GOT3 (cell line): ENCODE data around the gene CST9.

Experiments used
- DNase-seq: peaks from one replicate; lab custom pipeline; 2025; ENCODE audit warnings: mixed read lengths; lab: John Stamatoyannopoulos, UW

Gene CST9, protein sequence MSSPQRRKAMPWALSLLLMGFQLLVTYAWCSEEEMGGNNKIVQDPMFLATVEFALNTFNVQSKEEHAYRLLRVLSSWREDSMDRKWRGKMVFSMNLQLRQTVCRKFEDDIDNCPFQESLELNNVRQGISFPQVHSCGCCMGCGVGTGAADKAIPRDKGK

DNA sequence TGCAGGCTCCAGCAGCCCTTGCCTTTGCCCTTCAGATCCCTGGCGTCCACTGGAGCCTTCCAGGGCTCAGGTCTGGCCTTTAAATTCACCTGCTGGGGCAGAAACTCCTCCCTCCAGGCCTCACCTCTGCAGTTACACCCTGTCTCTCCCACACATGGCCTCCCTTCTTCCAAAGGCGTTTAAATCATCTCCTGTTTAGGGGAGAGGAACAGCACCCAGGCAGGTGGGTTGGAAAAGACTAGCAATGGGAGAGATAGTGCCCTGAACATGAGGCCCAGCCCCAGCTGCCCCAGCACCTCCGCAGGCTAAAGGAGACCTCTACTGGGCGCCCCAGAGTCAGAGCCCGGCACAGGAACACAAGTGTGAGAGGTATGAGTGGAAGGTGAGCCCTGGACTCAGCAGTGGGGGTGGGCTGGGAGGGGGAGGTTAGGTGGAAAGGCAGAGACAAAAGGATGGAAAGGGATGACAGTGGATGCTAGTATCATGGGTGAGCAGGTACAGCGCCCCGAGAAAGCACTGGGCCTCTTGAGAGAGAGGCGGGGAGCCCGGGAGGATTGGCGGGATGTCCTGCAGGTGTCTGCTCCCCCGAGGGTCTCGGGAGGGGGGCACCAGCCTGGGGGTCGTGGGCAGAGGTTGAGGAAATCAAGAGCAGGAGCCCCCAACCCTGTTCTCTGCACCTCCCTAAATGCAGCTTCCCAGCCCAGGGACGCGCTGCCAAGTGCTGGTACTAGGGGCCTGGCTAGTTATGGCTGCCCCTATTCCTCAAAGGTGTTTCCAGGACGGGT is at the start of gene CST9:
TSS of gene CST9 (minus strand) at position 51 of the 785 bp plus-strand sequence. CDS start 53 bp downstream, outside the sequence.
- no peak for DNase-seq

DNA sequence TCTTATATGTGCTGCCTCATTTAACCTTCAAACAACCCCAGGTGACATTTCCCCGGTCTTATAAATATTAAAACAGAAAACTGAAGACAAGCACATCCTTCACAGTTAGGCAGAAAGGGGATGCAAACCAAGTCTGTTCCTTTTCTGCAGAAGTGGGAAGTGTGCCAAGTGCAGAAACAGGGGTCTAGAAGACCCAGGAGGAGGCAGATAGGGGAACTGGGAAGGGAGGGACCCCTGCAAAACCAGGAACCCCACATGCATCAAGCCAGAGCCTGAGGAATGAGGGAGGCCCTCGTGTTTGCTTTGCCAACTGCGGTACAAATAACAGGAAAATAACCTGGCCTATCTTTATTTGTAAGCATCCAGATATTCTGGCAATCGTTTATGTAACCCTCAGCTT is 49.0 kb upstream of the CST9 start:
- no peak for DNase-seq

DNA sequence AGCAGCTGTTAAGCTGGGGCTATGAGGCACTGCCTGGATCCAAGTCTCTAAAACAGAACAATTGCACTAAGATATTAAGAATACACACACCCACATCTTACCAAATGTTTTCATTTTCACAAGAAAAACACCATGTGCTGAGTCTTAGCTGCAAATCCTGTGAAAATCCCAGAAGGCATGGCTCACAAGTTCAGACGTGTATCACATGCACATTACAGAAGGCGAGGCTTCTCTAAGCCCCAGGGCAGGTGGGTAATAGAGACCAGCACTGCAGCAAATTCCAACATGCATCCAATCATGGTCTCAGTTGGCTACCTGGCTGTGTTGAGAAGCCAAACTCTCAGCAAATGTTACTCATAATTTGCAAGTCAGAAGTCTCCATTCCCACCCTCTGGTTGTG is 48.3 kb upstream of the CST9 start:
- DNase-seq = no peak

DNA sequence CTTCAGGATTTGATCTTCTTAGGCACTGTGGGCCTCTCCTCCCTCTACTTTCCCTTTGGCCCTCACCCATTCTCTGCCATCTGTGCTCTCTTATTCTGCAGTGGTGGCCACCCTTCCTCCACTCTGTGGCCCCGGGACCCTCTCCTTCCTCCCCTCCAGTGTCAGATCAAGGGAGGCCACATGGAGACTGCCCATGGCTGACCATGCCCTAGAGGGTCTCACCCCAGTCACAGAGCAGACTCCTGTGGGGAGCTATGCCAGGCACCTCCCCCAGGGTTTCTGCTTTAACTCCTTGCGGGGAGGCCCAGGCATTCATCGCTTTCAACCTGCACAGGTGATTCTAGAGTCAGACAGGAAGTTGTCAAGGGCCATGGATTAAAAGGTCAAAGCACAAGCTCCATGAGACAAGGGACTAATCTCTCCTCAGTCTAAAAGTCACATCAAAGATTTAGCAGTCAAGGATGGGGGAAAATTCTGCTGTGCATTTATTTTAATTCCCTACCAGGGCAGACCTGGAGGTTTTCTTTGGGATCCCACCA is 47.8 kb upstream of the CST9 start:
- DNase-seq = no peak

DNA sequence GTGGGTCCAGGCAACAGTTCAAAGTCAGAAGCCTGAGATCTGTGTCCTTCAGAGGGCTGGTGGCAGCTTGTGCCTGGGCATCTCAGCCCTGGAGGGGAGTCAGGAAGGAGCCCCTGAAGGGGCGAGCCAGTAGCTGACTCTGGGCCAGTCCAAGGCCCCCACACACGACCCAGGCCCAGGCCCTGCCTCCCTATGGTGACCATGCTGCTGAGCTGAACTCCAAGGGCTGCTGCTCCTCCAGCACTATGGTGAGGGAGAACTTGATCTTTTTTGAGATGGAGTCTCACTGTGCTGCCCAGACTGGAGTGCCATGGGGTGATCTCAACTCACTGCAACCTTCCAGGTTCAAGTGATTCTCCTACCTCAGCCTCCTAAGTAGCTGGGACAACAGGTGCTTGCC is 47.2 kb upstream of the CST9 start:
- DNase-seq = no peak

DNA sequence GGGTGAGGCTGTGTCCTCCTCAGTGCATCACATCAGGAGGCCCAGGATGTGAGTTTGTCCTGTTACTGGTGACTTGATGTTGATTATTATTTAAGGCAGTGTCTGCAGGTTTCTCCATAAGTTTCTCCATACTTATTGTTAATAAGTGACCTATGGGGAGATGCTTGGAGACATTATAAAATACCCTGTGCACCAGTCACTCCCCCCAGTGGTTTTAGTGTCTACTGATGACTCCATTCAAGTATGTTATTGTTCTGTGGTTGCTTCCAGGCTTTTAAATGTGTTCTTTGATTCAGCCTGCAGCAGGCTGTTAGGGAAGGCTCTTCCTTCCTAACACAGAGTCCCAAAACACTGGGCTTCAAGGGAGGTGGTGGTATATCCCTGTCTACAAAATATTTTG is 46.7 kb upstream of the CST9 start:
- no peak for DNase-seq

DNA sequence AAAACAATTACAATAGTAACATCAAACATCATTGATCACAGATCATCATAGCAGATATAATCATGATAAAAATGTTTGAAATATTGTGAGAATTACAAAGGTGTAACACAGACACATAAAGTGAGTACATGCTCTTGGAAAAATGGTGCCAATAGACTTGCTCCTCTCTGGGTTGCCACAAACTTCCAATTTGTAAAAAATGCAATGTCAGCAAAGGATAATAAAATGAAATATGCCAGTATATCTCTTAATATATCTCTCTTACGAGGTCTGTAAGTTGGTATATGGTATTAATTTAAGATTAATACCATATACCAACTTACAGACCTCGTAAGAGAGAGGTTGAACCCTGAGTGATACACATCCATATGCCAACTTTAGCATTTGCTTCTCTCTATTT is 45.4 kb upstream of the CST9 start:
- no peak for DNase-seq

DNA sequence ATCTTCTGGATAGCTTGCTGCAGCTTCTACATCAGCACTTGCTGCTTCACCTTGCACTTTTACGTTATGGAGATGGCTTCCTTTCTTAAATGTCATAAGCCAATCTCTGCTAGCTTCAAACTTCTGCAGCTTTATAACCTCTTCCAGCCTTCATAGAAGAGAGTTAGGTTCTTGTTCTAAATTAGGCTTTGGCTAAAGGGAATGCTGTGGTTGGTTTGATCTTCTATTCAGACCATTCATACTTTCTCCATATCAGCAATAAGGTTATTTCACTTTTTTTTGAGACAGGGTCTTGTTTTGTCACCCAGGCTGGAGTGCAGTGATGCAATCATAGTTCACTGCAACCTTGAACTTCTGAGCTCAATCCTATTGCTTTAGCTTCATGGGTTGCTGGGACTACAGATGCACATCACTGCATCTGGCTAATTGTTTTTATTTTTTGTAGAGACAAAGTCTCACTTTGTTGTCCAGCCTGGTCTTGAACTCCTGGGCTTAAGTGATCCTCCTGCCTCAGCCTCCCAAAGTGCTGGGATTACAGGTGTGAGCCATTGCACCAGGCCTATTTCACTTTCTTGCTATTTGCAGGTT is 44.2 kb upstream of the CST9 start:
- no peak for DNase-seq

DNA sequence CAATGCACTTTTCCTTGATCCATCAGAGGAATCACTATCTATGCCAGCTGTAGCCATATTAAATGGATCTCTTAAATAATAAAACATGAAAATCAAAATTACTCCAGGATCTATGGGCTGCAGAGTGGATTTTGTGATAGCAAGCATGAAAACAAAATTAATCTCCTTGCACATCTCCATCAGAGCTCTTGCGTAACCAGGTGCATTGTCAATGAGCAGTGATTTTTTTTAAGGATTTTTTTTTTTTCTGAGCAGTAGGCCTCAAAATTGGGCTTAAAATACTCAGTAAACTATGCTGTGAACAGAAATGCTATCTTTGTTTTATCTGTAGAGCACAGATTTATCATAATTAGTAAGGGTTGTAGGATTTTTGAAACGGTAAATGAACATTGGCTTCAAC is 43.5 kb upstream of the CST9 start:
- DNase-seq = no peak

DNA sequence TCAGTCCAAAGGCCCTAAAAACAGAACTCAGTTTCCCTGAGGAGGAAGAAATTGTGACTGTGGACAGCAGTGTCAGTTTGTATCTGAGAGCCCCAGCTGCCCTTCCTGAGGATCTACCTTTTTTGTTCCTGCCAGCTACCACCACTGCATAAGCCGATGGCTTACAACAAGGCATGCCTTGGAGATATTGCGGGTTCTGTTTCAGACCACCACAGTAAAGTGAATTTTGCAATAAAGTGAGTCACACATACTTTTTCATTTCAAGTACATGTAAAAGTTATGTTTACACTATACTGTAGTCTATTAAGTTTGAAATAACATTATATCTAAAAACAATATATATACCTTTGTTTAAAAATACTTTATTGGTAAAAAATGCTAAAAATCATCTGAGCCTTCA is 41.6 kb upstream of the CST9 start:
- no peak for DNase-seq

DNA sequence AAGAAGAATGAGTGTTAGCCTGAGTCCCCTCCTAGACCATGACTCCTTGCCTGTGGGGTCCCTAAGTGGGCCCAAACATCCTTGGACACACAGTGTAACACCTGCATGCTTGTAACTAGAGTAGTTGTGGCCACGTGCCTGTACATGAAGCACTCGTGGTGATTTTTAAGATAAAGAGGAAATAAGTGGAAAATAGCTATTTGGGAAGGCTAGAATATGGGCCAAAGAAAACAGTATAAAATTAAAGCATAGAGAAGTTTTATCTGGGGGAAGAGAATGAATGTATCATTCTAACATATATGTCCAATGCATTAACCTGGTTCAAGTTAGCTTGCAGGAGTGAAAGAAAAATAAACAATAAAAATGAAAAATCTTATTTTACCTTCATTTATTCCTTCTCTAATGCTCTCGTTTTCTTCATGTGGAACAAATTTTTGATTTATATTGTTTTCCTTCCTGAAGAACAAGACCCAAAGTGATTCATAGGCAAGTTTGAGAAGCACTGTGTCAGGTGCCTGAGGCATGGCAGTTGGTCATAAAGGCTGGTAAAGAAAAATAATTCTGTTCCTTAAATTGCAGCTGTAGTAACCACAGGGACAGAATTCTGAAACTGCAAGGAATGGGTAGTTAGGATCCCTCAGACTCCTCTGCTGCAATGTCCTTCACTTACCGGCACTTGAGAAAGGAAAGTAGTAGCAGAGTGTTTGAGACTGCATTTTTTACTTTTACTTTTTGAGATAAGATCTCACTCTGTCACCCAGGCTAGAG is 40.6 kb upstream of the CST9 start:
- no peak for DNase-seq

DNA sequence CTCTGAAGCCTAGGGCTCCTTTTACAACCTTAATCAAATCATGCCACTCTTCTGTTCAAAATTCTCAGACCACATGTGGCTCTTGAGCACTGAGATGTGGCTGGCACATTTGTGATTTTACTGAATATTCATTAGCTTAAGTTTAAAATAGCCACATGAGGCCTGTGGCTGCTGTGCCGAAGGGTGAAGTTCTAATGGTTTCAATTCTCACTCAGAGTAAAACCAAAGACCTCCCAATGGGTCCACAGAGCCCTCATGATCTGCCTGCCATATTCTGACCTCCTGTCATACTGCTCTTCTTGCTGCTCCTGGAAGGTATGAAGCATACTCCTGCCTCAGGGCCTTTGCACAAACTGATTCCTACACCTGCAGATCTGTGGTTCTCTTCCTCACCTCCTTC is 39.9 kb upstream of the CST9 start:
- DNase-seq = no peak

DNA sequence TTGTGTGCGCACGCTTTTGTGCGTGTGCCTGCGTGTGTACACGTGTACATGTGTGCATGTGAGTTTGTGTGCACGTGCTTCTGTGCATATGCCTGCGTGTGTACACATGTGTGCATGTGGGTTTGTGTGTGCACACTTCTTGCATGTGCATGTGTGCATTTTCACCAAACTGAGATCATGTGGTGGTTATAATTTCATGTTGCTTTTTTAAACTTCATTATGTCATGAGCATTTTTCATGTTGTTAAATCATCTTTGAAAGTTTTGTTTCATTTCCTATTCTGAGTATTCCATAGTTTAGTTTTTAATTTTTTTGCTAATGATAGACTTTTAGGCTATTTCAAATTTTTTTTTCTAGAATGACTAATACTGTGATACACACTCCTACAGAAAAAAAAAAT is 38.4 kb upstream of the CST9 start:
- no peak for DNase-seq

DNA sequence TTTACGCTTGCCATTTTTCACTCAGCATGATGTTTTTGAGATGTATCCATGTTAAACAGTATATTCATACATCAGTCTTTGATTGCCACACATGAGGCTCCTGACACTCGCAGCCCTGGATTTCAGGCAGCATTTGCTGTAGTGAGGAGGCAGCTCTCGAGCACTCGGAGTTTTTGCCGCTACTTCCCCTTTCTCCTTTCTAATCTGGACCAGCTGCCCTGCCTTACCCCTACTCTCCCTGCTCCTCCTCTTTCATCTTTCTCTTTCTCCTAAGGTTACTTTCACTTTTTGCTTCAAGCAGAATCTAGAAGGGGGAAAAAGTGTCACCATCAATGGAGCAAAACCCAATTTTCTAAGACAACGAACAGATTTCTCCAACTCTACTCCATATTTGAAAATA is 37.9 kb upstream of the CST9 start:
- DNase-seq = no peak

DNA sequence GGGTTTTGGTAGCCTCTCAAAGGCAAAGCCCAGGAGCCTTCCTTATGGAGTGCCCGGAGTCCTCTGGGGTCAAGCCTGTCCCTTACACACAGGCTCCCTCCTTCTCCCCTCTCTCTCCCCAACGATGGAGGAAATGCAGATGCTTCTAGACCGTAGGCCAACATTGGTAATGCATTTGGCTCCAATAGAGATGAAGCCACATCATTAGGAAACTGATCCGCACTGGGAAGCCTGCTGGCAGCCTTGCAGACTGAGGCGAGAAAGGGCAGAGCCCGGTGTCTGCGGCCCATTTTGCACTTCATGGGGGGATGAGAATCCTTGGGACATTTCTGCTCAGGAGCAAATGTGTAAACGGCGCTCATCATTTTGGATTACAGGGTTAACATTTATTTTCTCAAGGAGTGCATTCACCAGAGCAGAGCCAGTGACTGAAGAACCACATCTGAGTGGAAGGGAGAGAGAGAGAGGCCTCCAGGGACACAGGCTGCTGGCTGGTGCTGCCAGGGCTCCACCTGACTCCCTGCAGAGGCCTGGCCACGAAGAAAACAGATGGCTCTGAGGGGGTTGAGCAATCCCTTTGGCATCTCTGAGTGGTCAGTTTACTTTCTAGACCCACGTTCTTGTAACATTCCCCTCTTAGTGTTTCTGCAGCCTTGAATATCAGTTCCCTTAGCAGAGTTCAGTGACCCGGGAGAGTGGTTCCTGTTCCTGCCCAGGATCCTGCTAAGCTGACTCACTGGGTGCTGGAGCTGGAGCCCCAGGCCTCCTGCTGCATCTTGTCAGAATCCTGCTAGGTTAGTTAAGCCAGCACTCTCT is 36.4 kb upstream of the CST9 start:
- no peak for DNase-seq

DNA sequence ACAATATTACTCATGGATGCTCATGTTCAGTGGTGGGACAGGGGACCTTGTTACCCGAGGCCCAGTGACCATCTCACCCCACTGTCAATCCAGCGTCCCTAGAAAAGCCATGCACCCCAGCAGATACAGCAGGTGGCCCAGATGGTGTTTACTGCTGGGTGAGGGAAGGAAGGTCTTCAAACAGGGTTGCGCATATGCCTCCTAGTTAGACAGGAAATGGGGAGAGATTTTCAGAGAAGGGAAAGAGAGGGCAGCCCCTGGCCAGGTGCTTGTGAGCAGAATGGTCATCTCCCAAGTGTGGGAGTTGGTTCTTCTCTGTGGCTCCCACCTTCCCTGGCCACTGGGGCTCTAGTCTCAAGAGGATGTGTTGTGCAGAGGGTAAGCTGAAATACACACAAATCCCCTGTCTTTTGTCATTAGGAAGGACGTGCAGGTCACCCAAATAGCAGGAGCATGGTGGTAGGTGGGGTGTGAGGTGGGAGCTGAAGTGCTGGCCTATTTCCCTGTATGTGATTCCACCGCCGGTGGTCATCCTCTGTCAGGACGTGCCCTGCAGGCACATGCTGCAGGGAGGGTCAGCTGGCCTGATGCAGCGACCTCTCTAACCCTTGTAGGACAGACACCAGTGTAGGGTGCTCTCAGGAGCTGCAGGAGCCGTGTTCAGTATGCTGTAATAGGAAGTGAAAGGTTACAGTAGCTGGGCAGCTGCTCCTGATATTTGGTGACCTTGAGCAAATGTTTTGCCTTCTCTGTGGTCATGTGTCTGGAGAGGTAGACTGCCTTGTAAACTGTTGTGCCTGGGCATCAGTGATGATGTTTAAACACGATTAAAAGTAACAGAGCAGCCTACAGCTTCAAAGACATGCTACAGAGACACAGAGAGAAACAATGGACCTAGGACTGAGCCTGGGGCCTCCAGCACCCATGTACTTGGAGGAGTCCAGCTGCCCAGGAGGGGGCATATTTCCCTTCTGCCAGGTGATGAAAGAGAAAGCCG is 35.3 kb upstream of the CST9 start:
- no peak for DNase-seq

DNA sequence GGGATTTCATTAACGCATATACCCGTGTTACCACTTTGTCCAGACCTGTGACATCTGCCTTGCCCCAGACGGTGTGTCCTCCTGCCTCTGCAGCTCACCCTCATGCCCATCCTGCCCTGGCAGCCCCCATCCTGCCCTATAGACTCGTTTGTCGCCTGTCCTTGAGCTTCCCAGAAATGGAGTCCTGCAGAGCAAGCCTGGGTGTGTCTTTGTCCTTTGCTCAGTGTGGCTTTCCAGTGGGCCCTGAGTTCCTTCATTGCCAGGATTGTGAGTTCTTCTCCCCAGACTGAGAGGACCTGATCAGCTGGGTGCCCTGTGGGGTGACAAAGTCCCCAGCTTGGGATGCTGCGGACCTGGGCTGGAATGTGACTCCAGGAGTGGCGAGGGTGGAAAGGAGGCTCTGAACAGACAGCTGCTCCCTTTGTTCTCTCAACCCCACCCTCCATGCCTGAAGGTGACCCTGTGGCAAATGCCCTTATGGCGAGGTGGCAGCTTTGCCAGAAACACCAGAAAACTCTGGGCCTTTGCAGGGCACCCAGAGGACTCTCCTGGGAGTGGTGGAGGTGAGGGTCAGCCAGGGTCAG is 34.4 kb upstream of the CST9 start:
- DNase-seq = no peak

DNA sequence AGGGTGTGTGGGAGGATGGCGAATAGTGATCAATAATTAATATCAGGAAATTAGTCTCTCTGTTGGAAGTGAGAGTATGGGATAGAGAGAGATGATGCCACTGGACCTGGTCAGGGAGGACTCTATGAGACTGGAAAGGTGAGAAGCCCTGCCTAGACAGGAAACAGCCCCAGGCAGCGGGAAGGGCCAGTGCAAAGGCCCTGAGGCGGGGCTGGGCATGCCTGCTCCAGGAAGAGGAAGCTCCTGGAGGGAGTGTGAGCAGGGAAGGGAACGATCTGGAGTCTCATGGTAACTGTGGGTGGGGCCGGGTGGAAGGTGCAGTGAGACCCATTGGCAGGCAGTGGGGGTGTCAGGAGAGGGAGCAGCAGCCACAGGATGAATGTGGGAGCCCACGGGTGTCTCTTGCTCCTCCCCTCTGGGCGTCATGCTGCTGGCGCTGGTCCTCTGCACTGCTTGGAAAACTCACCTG is 33.8 kb upstream of the CST9 start:
- no peak for DNase-seq

DNA sequence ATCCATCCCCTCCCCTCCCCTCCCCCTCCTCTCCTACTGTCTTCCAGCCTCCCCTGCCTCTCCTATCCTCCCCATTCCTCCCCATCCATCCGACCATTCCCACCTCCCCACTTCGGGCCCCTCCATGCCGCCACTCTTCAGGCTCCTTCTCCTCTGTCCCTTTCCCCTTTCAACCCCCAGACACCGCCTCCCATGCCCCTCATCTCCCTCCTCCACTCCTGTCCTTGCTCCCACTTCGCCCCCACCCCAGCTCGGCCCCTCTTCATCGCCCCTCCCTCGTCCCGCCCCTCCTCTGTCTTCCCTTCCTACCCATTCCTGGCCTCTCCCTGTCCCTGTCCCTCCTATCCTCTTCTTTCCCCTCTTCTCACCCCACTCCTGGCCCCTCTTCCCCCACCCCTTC is 32.6 kb upstream of the CST9 start:
- no peak for DNase-seq
